BE2C (cell line): ENCODE measurements around the gene GRIK1.

Experiments used
- DNase-seq: peaks from one replicate; pipeline ENCODE4 v3.0.0-alpha.2; 2020
- H3K27me3 ChIP-seq: fragments of 250-450 bp; sonication (Bioruptor Pico); 2 replicates; pipeline ENCODE4 v1.5.1; 2020; ENCODE audit warnings: mild to moderate bottlenecking
- H3K36me3 ChIP-seq: fragments of 250-450 bp; sonication (Bioruptor Pico); 2 replicates; pipeline ENCODE4 v1.5.1; 2020; ENCODE audit warnings: mild to moderate bottlenecking
- H3K4me1 ChIP-seq: fragments of 250-450 bp; sonication (Bioruptor Pico); 2 replicates; pipeline ENCODE4 v1.5.1; 2020
- H3K4me3 ChIP-seq: 2 replicates; pipeline ENCODE4 v1.5.1; 2011; ENCODE audit warnings: low read depth, low read length
- H3K9me3 ChIP-seq: fragments of 250-450 bp; sonication (Bioruptor Pico); 2 replicates; pipeline ENCODE4 v1.5.1; 2020
- CTCF ChIP-seq: IDR thresholded peaks from 2 replicates; pipeline ENCODE4 v1.5.1; 2012; ENCODE audit warnings: mild to moderate bottlenecking, low read depth, low read length

The GRIK1 gene

GRCh38 chr21:29638761-29639327, 301.0 kb downstream of the GRIK1 start:
- H3K4me3 ChIP-seq = no peak overlapping the region
- no peaks in the 10 kb centered on the region; the same call in 1 of the 2 replicates for H3K27me3 ChIP-seq
- H3K36me3 ChIP-seq = no peaks in the 10 kb centered on the region
- no peaks in the 10 kb centered on the region for H3K4me1 ChIP-seq
- TF ChIP-seq CTCF = no peak
- DNase-seq = no peak
- H3K9me3 ChIP-seq = no peaks in the 10 kb centered on the region

- H3K36me3 ChIP-seq = no peaks in the 10 kb centered on the region
- H3K4me3 ChIP-seq = no peak overlapping the region
- no peak for TF ChIP-seq CTCF
- H3K9me3 ChIP-seq = no peaks in the 10 kb centered on the region
- H3K27me3 ChIP-seq = no peaks in the 10 kb centered on the region; the same call in 1 of the 2 replicates
- no peak for DNase-seq
- H3K4me1 ChIP-seq = no peaks in the 10 kb centered on the region
These were observed 301.7 kb downstream of the GRIK1 start for GRCh38 chr21:29638138-29638537.

GRCh38 chr21:29637553-29637952, 302.2 kb downstream of the GRIK1 start:
- H3K4me3 ChIP-seq = no peak overlapping the region
- H3K9me3 ChIP-seq = no peaks in the 10 kb centered on the region
- no peaks in the 10 kb centered on the region for H3K4me1 ChIP-seq
- TF ChIP-seq CTCF = no peak
- no peaks in the 10 kb centered on the region; the same call in 1 of the 2 replicates for H3K27me3 ChIP-seq
- no peak for DNase-seq
- H3K36me3 ChIP-seq = no peaks in the 10 kb centered on the region

GRCh38 chr21:29637134-29637533, 302.7 kb downstream of the GRIK1 start:
- Histone ChIP-seq H3K4me1 (no peaks in the 10 kb centered on the region), H3K9me3 (no peaks in the 10 kb centered on the region), H3K4me3 (no peak overlapping the region), H3K36me3 (no peaks in the 10 kb centered on the region), H3K27me3 (no peaks in the 10 kb centered on the region; the same call in 1 of the 2 replicates)
- no peak for DNase-seq
- no peak for TF ChIP-seq CTCF

GRCh38 chr21:29634418-29634817, 305.4 kb downstream of the GRIK1 start:
- DNase-seq = no peak
- Histone ChIP-seq H3K4me3 (no peak overlapping the region), H3K9me3 (no peaks in the 10 kb centered on the region), H3K36me3 (no peaks in the 10 kb centered on the region), H3K27me3 (no peaks in the 10 kb centered on the region; the same call in 1 of the 2 replicates), H3K4me1 (no peaks in the 10 kb centered on the region)
- no peak for TF ChIP-seq CTCF

- Histone ChIP-seq H3K27me3 (no peaks in the 10 kb centered on the region; the same call in 1 of the 2 replicates), H3K4me3 (no peak overlapping the region), H3K36me3 (no peaks in the 10 kb centered on the region), H3K9me3 (no peaks in the 10 kb centered on the region), H3K4me1 (no peaks in the 10 kb centered on the region)
- DNase-seq = no peak
- TF ChIP-seq CTCF = no peak
These were observed 306.0 kb downstream of the GRIK1 start for GRCh38 chr21:29633756-29634155.
